Measurements from ENCODE around the gene PTPN12. TPM values are rescaled to one million over a fixed set of nuclear protein-coding genes. Genes with fewer than 3 reads are reported as not detected.
"Not testable (repeated sequence)": the region's sequence is repeated elsewhere in the genome, so short reads cannot be mapped to it uniquely, and the experiment has no call there.

The PTPN12 gene
- polyA plus RNA-seq, result 10 to 100 TPM; 26.8 to 37.5 TPM

GRCh38 chr7:77537136-77537777, at the start of gene PTPN12:
Gene PTPN12 (plus strand): TSS chr7:77537295. CDS start chr7:77537547, 252 bp downstream.
- H3K4me1 ChIP-seq (ENCODE audit: control insufficient read depth in 2 of 2, insufficient read depth in 2 of 2, low read length in 1 of 2), result peaks cover 0 to 9% of the 10 kb centered on the region in 2 donors
- 0% methylated on average over 25 to 64 of the region's 64 CpGs for WGBS, 2 donors

GRCh38 chr7:77488986-77489385, 48.1 kb upstream of the PTPN12 start:
- Histone ChIP-seq H3K36me3 (ENCODE audit: control insufficient read depth in 2 of 2, insufficient read depth in 2 of 2, low read length in 1 of 2) (no peaks in the 10 kb centered on the region), H3K27me3 (ENCODE audit: control insufficient read depth in 1 of 2, insufficient read depth in 2 of 2, low read length in 2 of 2) (no peaks in the 10 kb centered on the region), H3K4me1 (ENCODE audit: control insufficient read depth in 2 of 2, insufficient read depth in 2 of 2, low read length in 1 of 2) (no peaks in the 10 kb centered on the region), H3K4me3 (ENCODE audit: low read depth in 1 of 2, low read length in 2 of 2) (no peak overlapping the region), H3K27ac (ENCODE audit: low read depth in 2 of 2, low read length in 1 of 2) (no peak overlapping the region), H3K9me3 (ENCODE audit: control insufficient read depth in 2 of 2, insufficient read depth in 1 of 2, low read depth in 1 of 2, low read length in 1 of 2) (peaks cover 2% of the 10 kb centered on the region in 2 donors)
- 77 to 80% methylated on average over 1 of the region's 1 CpG for WGBS, 2 donors

More at GRCh38 chr7:77537136-77537777, at the start of gene PTPN12:
- Histone ChIP-seq H3K4me3 (ENCODE audit: low read depth in 1 of 2, low read length in 2 of 2) (peak within 1 kb of the TSS; percentile 86 to 89), H3K27me3 (ENCODE audit: control insufficient read depth in 1 of 2, insufficient read depth in 2 of 2, low read length in 2 of 2) (no peaks in the 10 kb centered on the region), H3K27ac (ENCODE audit: low read depth in 2 of 2, low read length in 1 of 2) (peak within 1 kb of the TSS; percentile 97), H3K36me3 (ENCODE audit: control insufficient read depth in 2 of 2, insufficient read depth in 2 of 2, low read length in 1 of 2) (no peaks in the 10 kb centered on the region), H3K9me3 (ENCODE audit: control insufficient read depth in 2 of 2, insufficient read depth in 1 of 2, low read depth in 1 of 2, low read length in 1 of 2) (no peaks in the 10 kb centered on the region)

- H3K27me3 ChIP-seq (ENCODE audit: control insufficient read depth in 1 of 2, insufficient read depth in 2 of 2, low read length in 2 of 2), result no peaks in the 10 kb centered on the region
- no peak overlapping the region for H3K4me3 ChIP-seq (ENCODE audit: low read depth in 1 of 2, low read length in 2 of 2)
- WGBS, 2 donors, result 88 to 90% methylated on average over 5 of the region's 5 CpGs
- no peaks in the 10 kb centered on the region for H3K4me1 ChIP-seq (ENCODE audit: control insufficient read depth in 2 of 2, insufficient read depth in 2 of 2, low read length in 1 of 2)
- no peaks in the 10 kb centered on the region for H3K36me3 ChIP-seq (ENCODE audit: control insufficient read depth in 2 of 2, insufficient read depth in 2 of 2, low read length in 1 of 2)
- H3K9me3 ChIP-seq (ENCODE audit: control insufficient read depth in 2 of 2, insufficient read depth in 1 of 2, low read depth in 1 of 2, low read length in 1 of 2), result peaks cover 2 to 5% of the 10 kb centered on the region in 2 donors
- H3K27ac ChIP-seq (ENCODE audit: low read depth in 2 of 2, low read length in 1 of 2), result no peak overlapping the region
Observed at GRCh38 chr7:77497079-77497478, 40.0 kb upstream of the PTPN12 start.

- no peaks in the 10 kb centered on the region for H3K36me3 ChIP-seq (ENCODE audit: control insufficient read depth in 2 of 2, insufficient read depth in 2 of 2, low read length in 1 of 2)
- H3K4me3 ChIP-seq (ENCODE audit: low read depth in 1 of 2, low read length in 2 of 2), result no peak overlapping the region
- 84 to 87% methylated on average over 6 of the region's 6 CpGs for WGBS, 2 donors
Observed at GRCh38 chr7:77498659-77499379, 38.3 kb upstream of the PTPN12 start.

GRCh38 chr7:77501192-77501515, 35.9 kb upstream of the PTPN12 start:
- 49 to 66% methylated on average over 1 of the region's 1 CpG for WGBS, 2 donors
- Histone ChIP-seq H3K4me1 (ENCODE audit: control insufficient read depth in 2 of 2, insufficient read depth in 2 of 2, low read length in 1 of 2) (no peaks in the 10 kb centered on the region), H3K4me3 (ENCODE audit: low read depth in 1 of 2, low read length in 2 of 2) (no peak overlapping the region), H3K27ac (ENCODE audit: low read depth in 2 of 2, low read length in 1 of 2) (no peak overlapping the region), H3K9me3 (ENCODE audit: control insufficient read depth in 2 of 2, insufficient read depth in 1 of 2, low read depth in 1 of 2, low read length in 1 of 2) (no peaks in the 10 kb centered on the region), H3K36me3 (ENCODE audit: control insufficient read depth in 2 of 2, insufficient read depth in 2 of 2, low read length in 1 of 2) (no peaks in the 10 kb centered on the region), H3K27me3 (ENCODE audit: control insufficient read depth in 1 of 2, insufficient read depth in 2 of 2, low read length in 2 of 2) (no peaks in the 10 kb centered on the region)

More at GRCh38 chr7:77498659-77499379, 38.3 kb upstream of the PTPN12 start:
- Histone ChIP-seq H3K9me3 (ENCODE audit: control insufficient read depth in 2 of 2, insufficient read depth in 1 of 2, low read depth in 1 of 2, low read length in 1 of 2) (peaks cover under 1 to 5% of the 10 kb centered on the region in 2 donors), H3K4me1 (ENCODE audit: control insufficient read depth in 2 of 2, insufficient read depth in 2 of 2, low read length in 1 of 2) (no peaks in the 10 kb centered on the region), H3K27me3 (ENCODE audit: control insufficient read depth in 1 of 2, insufficient read depth in 2 of 2, low read length in 2 of 2) (no peaks in the 10 kb centered on the region), H3K27ac (ENCODE audit: low read depth in 2 of 2, low read length in 1 of 2) (no peak overlapping the region)

- H3K36me3 ChIP-seq (ENCODE audit: control insufficient read depth in 2 of 2, insufficient read depth in 2 of 2, low read length in 1 of 2), result no peaks in the 10 kb centered on the region
- no peak overlapping the region for H3K4me3 ChIP-seq (ENCODE audit: low read depth in 1 of 2, low read length in 2 of 2)
- no peaks in the 10 kb centered on the region for H3K9me3 ChIP-seq (ENCODE audit: control insufficient read depth in 2 of 2, insufficient read depth in 1 of 2, low read depth in 1 of 2, low read length in 1 of 2)
Observed at GRCh38 chr7:77504951-77505350, 32.1 kb upstream of the PTPN12 start.

GRCh38 chr7:77506899-77507298, 30.2 kb upstream of the PTPN12 start:
- Histone ChIP-seq H3K4me1 (ENCODE audit: control insufficient read depth in 2 of 2, insufficient read depth in 2 of 2, low read length in 1 of 2) (no peaks in the 10 kb centered on the region), H3K9me3 (ENCODE audit: control insufficient read depth in 2 of 2, insufficient read depth in 1 of 2, low read depth in 1 of 2, low read length in 1 of 2) (no peaks in the 10 kb centered on the region), H3K27ac (ENCODE audit: low read depth in 2 of 2, low read length in 1 of 2) (no peak overlapping the region), H3K36me3 (ENCODE audit: control insufficient read depth in 2 of 2, insufficient read depth in 2 of 2, low read length in 1 of 2) (no peaks in the 10 kb centered on the region), H3K4me3 (ENCODE audit: low read depth in 1 of 2, low read length in 2 of 2) (no peak overlapping the region), H3K27me3 (ENCODE audit: control insufficient read depth in 1 of 2, insufficient read depth in 2 of 2, low read length in 2 of 2) (no peaks in the 10 kb centered on the region)
- 96 to 100% methylated on average over 1 of the region's 1 CpG for WGBS, 2 donors

More at GRCh38 chr7:77504951-77505350, 32.1 kb upstream of the PTPN12 start:
- Histone ChIP-seq H3K27ac (ENCODE audit: low read depth in 2 of 2, low read length in 1 of 2) (no peak overlapping the region), H3K27me3 (ENCODE audit: control insufficient read depth in 1 of 2, insufficient read depth in 2 of 2, low read length in 2 of 2) (no peaks in the 10 kb centered on the region), H3K4me1 (ENCODE audit: control insufficient read depth in 2 of 2, insufficient read depth in 2 of 2, low read length in 1 of 2) (no peaks in the 10 kb centered on the region)

- not testable (repeated sequence) for H3K9me3 ChIP-seq (ENCODE audit: control insufficient read depth in 2 of 2, insufficient read depth in 1 of 2, low read depth in 1 of 2, low read length in 1 of 2); H3K27ac ChIP-seq (ENCODE audit: low read depth in 2 of 2, low read length in 1 of 2); H3K27me3 ChIP-seq (ENCODE audit: control insufficient read depth in 1 of 2, insufficient read depth in 2 of 2, low read length in 2 of 2); H3K4me1 ChIP-seq (ENCODE audit: control insufficient read depth in 2 of 2, insufficient read depth in 2 of 2, low read length in 1 of 2); H3K36me3 ChIP-seq (ENCODE audit: control insufficient read depth in 2 of 2, insufficient read depth in 2 of 2, low read length in 1 of 2); H3K4me3 ChIP-seq (ENCODE audit: low read depth in 1 of 2, low read length in 2 of 2)
- 75 to 83% methylated on average over 3 of the region's 5 CpGs for WGBS, 2 donors
Observed at GRCh38 chr7:77513002-77513670, 24.0 kb upstream of the PTPN12 start.

- WGBS, 2 donors, result 92 to 93% methylated on average over 3 of the region's 3 CpGs
- Histone ChIP-seq H3K36me3 (ENCODE audit: control insufficient read depth in 2 of 2, insufficient read depth in 2 of 2, low read length in 1 of 2) (no peaks in the 10 kb centered on the region), H3K27me3 (ENCODE audit: control insufficient read depth in 1 of 2, insufficient read depth in 2 of 2, low read length in 2 of 2) (no peaks in the 10 kb centered on the region), H3K4me1 (ENCODE audit: control insufficient read depth in 2 of 2, insufficient read depth in 2 of 2, low read length in 1 of 2) (no peaks in the 10 kb centered on the region), H3K27ac (ENCODE audit: low read depth in 2 of 2, low read length in 1 of 2) (no peak overlapping the region), H3K4me3 (ENCODE audit: low read depth in 1 of 2, low read length in 2 of 2) (no peak overlapping the region), H3K9me3 (ENCODE audit: control insufficient read depth in 2 of 2, insufficient read depth in 1 of 2, low read depth in 1 of 2, low read length in 1 of 2) (no peaks in the 10 kb centered on the region)
Observed at GRCh38 chr7:77516085-77516484, 21.0 kb upstream of the PTPN12 start.

All from esophagus (tissue), 2 donors.